GM21529 (cell line): ENCODE results near the gene ARAP1.

Source experiments
- ATAC-seq: cut with Tn5 transposase; IDR thresholded peaks from one replicate; pipeline ENCODE4 v1.9.1; 2021; ENCODE audit not compliant: unreplicated experiment

The ARAP1 gene

GRCh38 chr11:72642043-72642883 lies 109.9 kb downstream of the ARAP1 start:
- no peak for ATAC-seq

- no peak for ATAC-seq
Observed at GRCh38 chr11:72641522-72642042, 110.6 kb downstream of the ARAP1 start.

GRCh38 chr11:72639502-72640375 lies 112.5 kb downstream of the ARAP1 start:
- no peak for ATAC-seq

GRCh38 chr11:72637926-72638325 lies 114.3 kb downstream of the ARAP1 start:
- no peak for ATAC-seq

- no peak for ATAC-seq
Observed at GRCh38 chr11:72637198-72637597, 115.0 kb downstream of the ARAP1 start.

GRCh38 chr11:72636376-72636775 lies 115.8 kb downstream of the ARAP1 start:
- no peak for ATAC-seq

- ATAC-seq, result no peak
Observed at GRCh38 chr11:72635933-72636332, 116.3 kb downstream of the ARAP1 start.

- ATAC-seq, result no peak
Observed at GRCh38 chr11:72635309-72635915, 116.8 kb downstream of the ARAP1 start.
